ENCODE measurements around the gene TRIP6. TPM values are rescaled to one million over a fixed set of nuclear protein-coding genes. Genes with fewer than 3 reads are reported as not detected.

Gene TRIP6
- total RNA-seq, 2 donors from 2014 or later, result 107 to 114 TPM

DNA sequence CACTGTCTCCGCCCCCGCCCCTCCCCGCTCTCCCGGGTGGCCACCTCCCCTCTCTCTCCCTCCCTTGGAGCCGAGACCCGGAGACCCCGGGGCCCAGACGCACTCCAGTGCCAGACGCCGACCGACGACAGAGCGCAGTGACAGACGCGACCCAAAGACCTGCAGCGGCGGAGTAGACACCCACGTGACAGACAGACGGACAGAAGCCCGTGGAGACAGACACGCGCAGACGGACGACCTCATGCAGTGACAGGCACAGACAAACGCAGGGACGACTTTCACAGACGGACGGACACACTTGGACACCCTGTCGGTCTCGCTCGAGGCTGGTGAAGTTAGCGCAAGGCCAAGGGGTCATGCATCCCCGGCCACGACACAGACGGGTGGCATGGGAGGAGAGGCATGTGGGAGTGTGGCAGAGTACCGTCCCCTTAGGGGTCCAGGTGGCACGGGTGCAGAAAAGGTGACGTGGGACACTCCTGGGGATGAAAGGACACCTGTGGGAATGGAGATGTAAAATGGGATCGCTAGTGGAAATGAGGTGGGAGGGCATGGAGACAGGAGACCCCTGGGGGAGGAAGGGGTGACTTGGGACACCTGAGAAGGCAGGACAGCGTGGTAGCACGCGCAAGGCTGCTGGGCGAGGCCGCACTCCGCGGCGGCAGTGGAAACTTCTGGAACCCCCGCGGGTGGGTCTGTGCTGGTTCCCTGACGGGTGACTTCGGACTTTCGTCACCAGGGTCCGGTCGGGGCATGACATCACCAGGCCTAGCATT, 29.0 kb downstream of the TRIP6 start:
- Histone ChIP-seq H3K4me1 (ENCODE audit: control insufficient read depth, insufficient read depth, low read length) (no peaks in the 10 kb centered on the region), H3K4me3 (ENCODE audit: low read length) (peak overlapping the region; percentile 68), H3K27ac (ENCODE audit: low read depth, low read length) (no peak overlapping the region), H3K9ac (ENCODE audit: extremely low read depth, low read length, poor library complexity, severe bottlenecking) (no peak overlapping the region), H3K27me3 (ENCODE audit: control insufficient read depth, insufficient read depth, low read length, poor library complexity, severe bottlenecking) (peaks cover 9% of the 10 kb centered on the region), H3K9me3 (ENCODE audit: control insufficient read depth, low read length) (no peaks in the 10 kb centered on the region), H3K36me3 (ENCODE audit: control insufficient read depth, insufficient read depth, low read length) (no peaks in the 10 kb centered on the region)
- Mint-ChIP-seq H3K4me3 (peak overlapping the region; percentile 56), H3K4me1 (peaks cover 10% of the 10 kb centered on the region), H3K36me3 (ENCODE audit: low read depth) (peaks cover 2% of the 10 kb centered on the region), H3K27ac (peak overlapping the region; percentile 54), H3K27me3 (ENCODE audit: insufficient read depth) (peaks cover 9% of the 10 kb centered on the region), H3K9me3 (no peaks in the 10 kb centered on the region)
- WGBS, 2 experiments (ENCODE audit: insufficient coverage in 1 of 2, insufficient read length in 1 of 2), result 6 to 7% methylated on average over 42 to 52 of the region's 54 CpGs
- TF ChIP-seq, protein P1, sequence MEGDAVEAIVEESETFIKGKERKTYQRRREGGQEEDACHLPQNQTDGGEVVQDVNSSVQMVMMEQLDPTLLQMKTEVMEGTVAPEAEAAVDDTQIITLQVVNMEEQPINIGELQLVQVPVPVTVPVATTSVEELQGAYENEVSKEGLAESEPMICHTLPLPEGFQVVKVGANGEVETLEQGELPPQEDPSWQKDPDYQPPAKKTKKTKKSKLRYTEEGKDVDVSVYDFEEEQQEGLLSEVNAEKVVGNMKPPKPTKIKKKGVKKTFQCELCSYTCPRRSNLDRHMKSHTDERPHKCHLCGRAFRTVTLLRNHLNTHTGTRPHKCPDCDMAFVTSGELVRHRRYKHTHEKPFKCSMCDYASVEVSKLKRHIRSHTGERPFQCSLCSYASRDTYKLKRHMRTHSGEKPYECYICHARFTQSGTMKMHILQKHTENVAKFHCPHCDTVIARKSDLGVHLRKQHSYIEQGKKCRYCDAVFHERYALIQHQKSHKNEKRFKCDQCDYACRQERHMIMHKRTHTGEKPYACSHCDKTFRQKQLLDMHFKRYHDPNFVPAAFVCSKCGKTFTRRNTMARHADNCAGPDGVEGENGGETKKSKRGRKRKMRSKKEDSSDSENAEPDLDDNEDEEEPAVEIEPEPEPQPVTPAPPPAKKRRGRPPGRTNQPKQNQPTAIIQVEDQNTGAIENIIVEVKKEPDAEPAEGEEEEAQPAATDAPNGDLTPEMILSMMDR (conservative IDR thresholded peaks at IDR 0.05), result no peak
- DNase-seq, result peak; percentile 92

DNA sequence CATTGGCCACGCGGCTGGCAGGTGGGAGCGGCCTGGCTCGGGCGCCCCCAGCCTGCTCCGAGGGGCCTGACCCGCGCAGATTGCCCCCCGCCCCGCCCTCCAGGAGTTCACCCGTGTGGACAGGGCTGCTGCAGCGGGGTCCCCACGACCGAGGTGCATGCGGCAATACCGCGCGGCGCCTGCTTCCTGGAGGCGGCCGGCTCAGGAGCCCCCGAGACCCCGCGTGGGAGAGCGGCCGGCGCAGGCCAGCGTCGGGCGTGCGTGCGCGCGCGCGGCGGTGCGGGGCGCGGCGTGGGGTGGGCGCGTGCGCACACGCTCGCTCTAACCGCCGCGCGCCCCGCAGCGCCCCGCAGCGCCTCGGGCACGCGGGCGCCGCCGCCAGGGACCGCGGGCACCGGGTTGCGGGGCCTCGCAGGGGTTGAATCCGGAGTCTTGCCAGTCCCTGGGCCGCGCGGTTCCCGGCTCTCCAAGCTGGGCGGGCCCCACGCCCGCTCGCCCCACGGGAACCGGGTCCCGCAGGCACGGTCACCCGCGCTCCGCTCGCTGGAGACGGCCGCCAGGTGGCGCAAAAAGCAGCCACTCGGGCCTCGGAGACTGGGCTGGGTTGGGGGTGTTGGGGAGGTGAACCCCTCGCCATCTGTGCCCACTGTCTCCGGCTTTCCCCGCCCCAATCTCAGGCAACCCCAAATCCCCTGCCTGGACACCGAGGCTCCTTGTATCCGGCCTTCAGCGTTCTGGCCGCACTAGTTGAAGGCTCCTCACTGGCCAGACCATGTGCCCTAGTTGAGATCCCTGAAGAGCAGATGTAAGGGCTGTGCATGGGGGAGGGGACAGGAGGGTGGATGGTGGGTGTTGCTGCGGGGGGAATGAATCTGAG, 29.8 kb downstream of the TRIP6 start:
- Histone ChIP-seq H3K36me3 (ENCODE audit: control insufficient read depth, insufficient read depth, low read length) (no peaks in the 10 kb centered on the region), H3K9me3 (ENCODE audit: control insufficient read depth, low read length) (no peaks in the 10 kb centered on the region), H3K4me3 (ENCODE audit: low read length) (peak overlapping the region; percentile 68), H3K9ac (ENCODE audit: extremely low read depth, low read length, poor library complexity, severe bottlenecking) (no peak overlapping the region), H3K4me1 (ENCODE audit: control insufficient read depth, insufficient read depth, low read length) (no peaks in the 10 kb centered on the region), H3K27ac (ENCODE audit: low read depth, low read length) (no peak overlapping the region), H3K27me3 (ENCODE audit: control insufficient read depth, insufficient read depth, low read length, poor library complexity, severe bottlenecking) (peaks cover 9% of the 10 kb centered on the region)
- TF ChIP-seq, protein P1 (conservative IDR thresholded peaks at IDR 0.05), result peak; percentile 95
- Mint-ChIP-seq H3K4me3 (peak overlapping the region; percentile 56), H3K9me3 (no peaks in the 10 kb centered on the region), H3K36me3 (ENCODE audit: low read depth) (peaks cover 2% of the 10 kb centered on the region), H3K27ac (no peak overlapping the region), H3K4me1 (peaks cover 6% of the 10 kb centered on the region), H3K27me3 (ENCODE audit: insufficient read depth) (peaks cover 9% of the 10 kb centered on the region)
- WGBS, 2 experiments (ENCODE audit: insufficient coverage in 1 of 2, insufficient read length in 1 of 2), result 1 to 2% methylated on average over 23 to 95 of the region's 95 CpGs
- peak; percentile 85 for DNase-seq

- TF ChIP-seq, protein P1 (conservative IDR thresholded peaks at IDR 0.05), result no peak
- Mint-ChIP-seq H3K9me3 (no peaks in the 10 kb centered on the region), H3K27ac (no peak overlapping the region), H3K4me1 (peaks cover 6% of the 10 kb centered on the region), H3K4me3 (peak overlapping the region; percentile 51), H3K36me3 (ENCODE audit: low read depth) (no peaks in the 10 kb centered on the region), H3K27me3 (ENCODE audit: insufficient read depth) (peaks cover 9% of the 10 kb centered on the region)
- Histone ChIP-seq H3K27ac (ENCODE audit: low read depth, low read length) (no peak overlapping the region), H3K27me3 (ENCODE audit: control insufficient read depth, insufficient read depth, low read length, poor library complexity, severe bottlenecking) (peaks cover 9% of the 10 kb centered on the region), H3K4me3 (ENCODE audit: low read length) (no peak overlapping the region), H3K4me1 (ENCODE audit: control insufficient read depth, insufficient read depth, low read length) (no peaks in the 10 kb centered on the region), H3K9me3 (ENCODE audit: control insufficient read depth, low read length) (no peaks in the 10 kb centered on the region), H3K9ac (ENCODE audit: extremely low read depth, low read length, poor library complexity, severe bottlenecking) (no peak overlapping the region), H3K36me3 (ENCODE audit: control insufficient read depth, insufficient read depth, low read length) (no peaks in the 10 kb centered on the region)
- WGBS, 2 experiments (ENCODE audit: insufficient coverage in 1 of 2, insufficient read length in 1 of 2), result 89 to 90% methylated on average over 11 to 13 of the region's 13 CpGs
- no peak for DNase-seq
These were observed 30.7 kb downstream of the TRIP6 start for GRCh38 chr7:100897772-100898454.

All from endodermal cell (in vitro differentiated cells).